ENCODE data around the gene LRRTM3.

LRRTM3 gene

DNA sequence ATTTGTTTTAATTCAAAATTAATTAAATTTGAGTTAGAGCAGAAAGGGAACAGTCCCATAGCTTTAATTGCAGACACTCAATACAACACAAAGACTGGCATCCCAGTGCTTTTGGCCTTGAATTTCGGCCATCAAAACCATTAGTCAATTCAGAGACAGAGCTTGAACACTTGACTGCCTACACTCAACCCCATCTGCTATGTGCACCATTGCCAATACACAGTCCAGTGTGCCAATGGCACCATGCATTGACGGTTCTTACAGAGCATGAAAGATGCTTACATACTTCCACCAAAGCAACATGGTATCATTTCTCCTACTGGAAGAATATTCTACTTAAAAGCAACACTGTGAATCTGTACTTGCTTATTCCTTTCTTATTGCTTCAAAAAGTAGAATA, 43.6 kb upstream of the LRRTM3 start:
- Histone ChIP-seq H3K27me3 (no peaks in the 10 kb centered on the region), H3K4me3 (ENCODE audit: low read depth in 1 of 2, low read length in 1 of 2) (no peak overlapping the region), H3K4me1 (ENCODE audit: control insufficient read depth in 1 of 2, insufficient read depth in 1 of 2, low read depth in 1 of 2, low read length in 1 of 2) (no peaks in the 10 kb centered on the region), H3K27ac (no peak overlapping the region), H3K36me3 (no peaks in the 10 kb centered on the region), H3K9me3 (no peaks in the 10 kb centered on the region)
- TF ChIP-seq, protein P1, sequence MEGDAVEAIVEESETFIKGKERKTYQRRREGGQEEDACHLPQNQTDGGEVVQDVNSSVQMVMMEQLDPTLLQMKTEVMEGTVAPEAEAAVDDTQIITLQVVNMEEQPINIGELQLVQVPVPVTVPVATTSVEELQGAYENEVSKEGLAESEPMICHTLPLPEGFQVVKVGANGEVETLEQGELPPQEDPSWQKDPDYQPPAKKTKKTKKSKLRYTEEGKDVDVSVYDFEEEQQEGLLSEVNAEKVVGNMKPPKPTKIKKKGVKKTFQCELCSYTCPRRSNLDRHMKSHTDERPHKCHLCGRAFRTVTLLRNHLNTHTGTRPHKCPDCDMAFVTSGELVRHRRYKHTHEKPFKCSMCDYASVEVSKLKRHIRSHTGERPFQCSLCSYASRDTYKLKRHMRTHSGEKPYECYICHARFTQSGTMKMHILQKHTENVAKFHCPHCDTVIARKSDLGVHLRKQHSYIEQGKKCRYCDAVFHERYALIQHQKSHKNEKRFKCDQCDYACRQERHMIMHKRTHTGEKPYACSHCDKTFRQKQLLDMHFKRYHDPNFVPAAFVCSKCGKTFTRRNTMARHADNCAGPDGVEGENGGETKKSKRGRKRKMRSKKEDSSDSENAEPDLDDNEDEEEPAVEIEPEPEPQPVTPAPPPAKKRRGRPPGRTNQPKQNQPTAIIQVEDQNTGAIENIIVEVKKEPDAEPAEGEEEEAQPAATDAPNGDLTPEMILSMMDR (IDR thresholded peaks at IDR 0.05), result no peak

DNA sequence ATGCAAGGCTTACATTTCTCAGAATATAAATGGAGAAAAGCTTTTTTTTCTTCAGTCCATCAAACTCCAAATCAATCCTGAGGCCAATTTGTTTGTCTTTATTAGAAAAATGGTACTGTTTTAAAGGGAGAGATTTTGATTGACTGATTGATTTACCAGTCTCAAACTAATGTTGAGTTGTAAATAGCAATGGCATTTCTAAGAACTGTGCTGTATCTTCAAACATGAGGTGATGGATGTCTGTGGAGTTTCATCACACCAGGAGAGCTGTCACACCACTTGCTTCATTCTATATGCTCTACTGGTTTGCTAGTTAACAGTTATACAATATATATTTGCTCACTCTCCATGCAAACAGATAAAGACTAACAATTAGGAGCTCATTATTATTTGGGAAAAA, 39.0 kb upstream of the LRRTM3 start:
- Histone ChIP-seq H3K36me3 (no peaks in the 10 kb centered on the region), H3K4me1 (ENCODE audit: control insufficient read depth in 1 of 2, insufficient read depth in 1 of 2, low read depth in 1 of 2, low read length in 1 of 2) (no peaks in the 10 kb centered on the region), H3K9me3 (no peaks in the 10 kb centered on the region), H3K27ac (no peak overlapping the region), H3K4me3 (ENCODE audit: low read depth in 1 of 2, low read length in 1 of 2) (no peak overlapping the region), H3K27me3 (no peaks in the 10 kb centered on the region)
- TF ChIP-seq, protein P1 (IDR thresholded peaks at IDR 0.05), result no peak

DNA sequence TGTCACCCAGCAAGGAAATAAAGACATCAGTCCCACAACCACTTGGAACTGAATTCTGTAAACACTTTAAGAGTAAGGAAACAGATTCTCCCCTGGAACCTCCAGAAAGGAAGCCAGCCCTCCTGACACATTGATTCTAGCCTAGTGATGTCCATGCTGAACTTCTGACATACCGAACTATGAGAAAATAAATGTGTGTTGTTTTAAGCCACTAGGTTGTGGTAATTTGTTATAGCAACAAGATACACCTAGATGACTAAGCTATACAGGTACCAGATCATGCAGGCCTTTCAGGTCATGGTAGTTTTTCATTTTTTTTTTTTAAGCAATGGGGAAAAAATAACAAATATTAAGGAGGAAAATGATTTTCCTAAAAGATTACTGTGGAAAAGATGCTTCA, 37.6 kb upstream of the LRRTM3 start:
- Histone ChIP-seq H3K27ac (no peak overlapping the region), H3K9me3 (no peaks in the 10 kb centered on the region), H3K36me3 (no peaks in the 10 kb centered on the region), H3K4me3 (ENCODE audit: low read depth in 1 of 2, low read length in 1 of 2) (no peak overlapping the region), H3K27me3 (no peaks in the 10 kb centered on the region), H3K4me1 (ENCODE audit: control insufficient read depth in 1 of 2, insufficient read depth in 1 of 2, low read depth in 1 of 2, low read length in 1 of 2) (no peaks in the 10 kb centered on the region)
- TF ChIP-seq, protein P1 (IDR thresholded peaks at IDR 0.05), result no peak

DNA sequence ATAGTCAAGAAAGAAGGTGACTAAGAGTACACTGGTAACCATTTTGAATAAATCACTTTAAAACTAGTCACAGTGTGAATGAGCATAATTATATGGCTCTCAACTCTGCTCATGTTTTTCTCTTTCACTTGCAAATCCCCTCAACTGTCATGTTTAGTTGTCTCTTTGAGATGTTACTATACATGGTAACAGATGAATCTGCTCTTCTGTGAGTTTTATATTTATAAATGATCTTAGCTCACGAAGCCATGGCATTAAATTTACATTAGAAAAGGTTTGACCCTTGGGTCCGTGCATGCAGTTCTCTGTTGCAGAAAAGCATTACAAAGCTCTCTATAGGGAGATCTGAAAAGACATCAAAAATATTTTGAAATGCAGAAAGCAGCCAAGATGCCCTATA, 33.0 kb upstream of the LRRTM3 start:
- H3K4me1 ChIP-seq (ENCODE audit: control insufficient read depth in 1 of 2, insufficient read depth in 1 of 2, low read depth in 1 of 2, low read length in 1 of 2), result no peaks in the 10 kb centered on the region
- no peak overlapping the region for H3K4me3 ChIP-seq (ENCODE audit: low read depth in 1 of 2, low read length in 1 of 2)
- H3K27ac ChIP-seq, result no peak overlapping the region

DNA sequence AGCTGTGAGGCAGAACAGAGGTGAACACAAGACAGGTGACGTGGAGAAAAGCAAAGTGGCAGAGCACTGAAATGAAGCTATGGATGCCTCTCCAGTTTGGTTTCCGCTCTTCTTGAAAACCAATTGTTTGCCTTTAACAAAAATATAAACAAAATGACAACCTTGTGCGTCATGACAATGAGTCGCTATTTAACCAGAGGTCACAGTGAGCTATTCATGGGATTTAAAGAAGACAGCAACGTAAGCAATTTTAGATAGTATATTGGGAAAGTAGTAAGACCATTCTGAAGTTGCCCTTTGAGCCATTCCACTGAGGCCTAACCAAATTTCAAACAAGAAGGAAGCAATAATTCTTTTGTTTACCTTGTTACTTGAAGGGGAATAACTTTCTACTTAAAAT, 15.2 kb upstream of the LRRTM3 start:
- Histone ChIP-seq H3K27me3 (no peaks in the 10 kb centered on the region), H3K4me1 (ENCODE audit: control insufficient read depth in 1 of 2, insufficient read depth in 1 of 2, low read depth in 1 of 2, low read length in 1 of 2) (no peaks in the 10 kb centered on the region), H3K36me3 (no peaks in the 10 kb centered on the region), H3K27ac (no peak overlapping the region), H3K4me3 (ENCODE audit: low read depth in 1 of 2, low read length in 1 of 2) (no peak overlapping the region), H3K9me3 (no peaks in the 10 kb centered on the region)
- TF ChIP-seq, protein P1 (IDR thresholded peaks at IDR 0.05), result no peak

More for the DNA sequence above, 33.0 kb upstream of the LRRTM3 start:
- TF ChIP-seq, protein P1 (IDR thresholded peaks at IDR 0.05), result no peak
- Histone ChIP-seq H3K27me3 (no peaks in the 10 kb centered on the region), H3K36me3 (no peaks in the 10 kb centered on the region), H3K9me3 (no peaks in the 10 kb centered on the region)

DNA sequence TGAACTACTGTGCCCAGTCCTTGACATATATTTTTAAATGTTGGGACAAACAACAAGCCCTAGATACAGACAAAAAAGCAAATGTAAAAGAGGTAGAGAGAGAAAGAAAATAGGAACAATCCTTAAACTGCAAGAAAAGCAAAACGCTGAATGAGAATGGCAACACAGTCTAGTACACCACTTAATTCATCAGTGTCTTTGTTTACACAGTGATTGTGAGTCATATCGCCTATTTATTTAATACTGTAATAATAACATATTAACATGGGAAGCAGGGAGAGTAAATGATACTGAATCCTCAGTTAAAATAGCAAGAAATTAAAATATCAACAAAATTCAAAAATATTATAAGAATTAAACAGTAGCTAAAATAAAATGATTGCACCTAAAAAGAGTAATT, 9.8 kb upstream of the LRRTM3 start:
- TF ChIP-seq, protein P1 (IDR thresholded peaks at IDR 0.05), result no peak
- H3K36me3 ChIP-seq, result no peaks in the 10 kb centered on the region
- no peak overlapping the region for H3K4me3 ChIP-seq (ENCODE audit: low read depth in 1 of 2, low read length in 1 of 2)
- no peak overlapping the region for H3K27ac ChIP-seq
- no peaks in the 10 kb centered on the region for H3K27me3 ChIP-seq
- H3K4me1 ChIP-seq (ENCODE audit: control insufficient read depth in 1 of 2, insufficient read depth in 1 of 2, low read depth in 1 of 2, low read length in 1 of 2), result no peaks in the 10 kb centered on the region
- no peaks in the 10 kb centered on the region for H3K9me3 ChIP-seq

Data from neutrophil (primary cell).